Stimulated activated CD4-positive, alpha-beta T cell treated with anti-CD3 and anti-CD28 coated beads, Interleukin-2, amount 100 ng/mL, for 4 hours (primary cell): ENCODE data around the gene HMGXB4.
A peak's percentile ranks its signal among the peaks of the same experiment; 100 is the strongest.

Experiments
- DNase-seq: peaks from one replicate; pipeline ENCODE4 v3.0.0-alpha.2; 2020; ENCODE audit warnings: low read depth

The HMGXB4 gene

DNA sequence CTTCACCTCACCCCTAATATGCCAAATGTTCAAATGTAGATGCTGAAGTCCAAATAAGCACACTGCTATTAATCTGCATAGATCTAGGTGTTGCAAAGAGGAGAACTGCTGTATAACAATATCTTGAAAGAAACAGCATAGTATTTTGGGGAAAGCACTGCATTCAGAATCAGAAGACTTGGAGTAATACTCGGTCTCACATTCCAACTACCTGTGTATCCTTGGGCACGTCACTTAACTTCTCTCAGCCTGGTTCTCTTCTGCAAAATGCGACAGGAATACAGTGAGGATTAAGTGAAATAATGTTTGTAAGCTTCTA lies 332 bp upstream of the HMGXB4 start:
- DNase-seq, result no peak

DNA sequence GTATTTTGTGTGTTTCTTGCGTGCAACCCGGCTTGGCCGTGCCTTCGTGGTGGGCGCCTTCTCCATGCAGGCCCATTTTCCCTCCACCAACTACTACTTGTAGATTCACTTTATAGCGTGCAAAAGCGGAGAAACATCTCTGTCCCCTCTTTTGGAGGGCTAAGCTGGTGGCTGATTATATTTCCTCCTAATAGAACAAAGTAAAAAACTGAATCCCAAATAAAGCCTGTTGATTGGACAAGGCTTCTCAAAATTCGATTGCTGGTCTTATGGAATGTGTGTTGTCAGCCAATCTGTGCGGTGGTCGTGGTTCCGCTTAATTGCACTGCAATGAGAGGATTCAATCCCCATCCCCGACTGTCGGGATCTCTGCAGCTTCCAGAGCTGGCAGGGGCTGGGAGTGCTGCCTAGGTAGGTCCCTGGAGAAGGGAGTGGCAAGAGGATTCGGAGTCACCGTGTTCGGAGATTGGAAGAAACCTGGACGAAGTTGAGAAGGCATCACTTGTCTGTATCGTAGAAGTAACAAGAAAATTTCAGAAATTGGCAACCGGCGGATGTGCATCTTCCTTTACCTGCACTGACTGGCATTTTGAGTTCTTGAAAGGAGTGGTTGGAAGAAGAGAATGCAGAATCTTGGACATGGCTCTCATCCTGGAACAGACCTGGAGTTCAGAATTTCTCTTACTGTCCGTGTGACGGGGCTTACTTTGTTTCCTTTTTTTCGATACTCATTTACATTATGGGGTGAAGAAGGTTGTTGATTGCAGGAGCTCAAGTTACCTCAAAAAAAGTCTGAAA lies 1.1 kb downstream of the HMGXB4 start:
- DNase-seq, result no peak

GRCh38 chr22:35264986-35265385 lies 7.7 kb downstream of the HMGXB4 start:
- DNase-seq, result no peak

- DNase-seq, result no peak
Observed at GRCh38 chr22:35266277-35266676, 9.0 kb downstream of the HMGXB4 start.

- no peak for DNase-seq
Observed at GRCh38 chr22:35269630-35270029, 12.3 kb downstream of the HMGXB4 start.

DNA sequence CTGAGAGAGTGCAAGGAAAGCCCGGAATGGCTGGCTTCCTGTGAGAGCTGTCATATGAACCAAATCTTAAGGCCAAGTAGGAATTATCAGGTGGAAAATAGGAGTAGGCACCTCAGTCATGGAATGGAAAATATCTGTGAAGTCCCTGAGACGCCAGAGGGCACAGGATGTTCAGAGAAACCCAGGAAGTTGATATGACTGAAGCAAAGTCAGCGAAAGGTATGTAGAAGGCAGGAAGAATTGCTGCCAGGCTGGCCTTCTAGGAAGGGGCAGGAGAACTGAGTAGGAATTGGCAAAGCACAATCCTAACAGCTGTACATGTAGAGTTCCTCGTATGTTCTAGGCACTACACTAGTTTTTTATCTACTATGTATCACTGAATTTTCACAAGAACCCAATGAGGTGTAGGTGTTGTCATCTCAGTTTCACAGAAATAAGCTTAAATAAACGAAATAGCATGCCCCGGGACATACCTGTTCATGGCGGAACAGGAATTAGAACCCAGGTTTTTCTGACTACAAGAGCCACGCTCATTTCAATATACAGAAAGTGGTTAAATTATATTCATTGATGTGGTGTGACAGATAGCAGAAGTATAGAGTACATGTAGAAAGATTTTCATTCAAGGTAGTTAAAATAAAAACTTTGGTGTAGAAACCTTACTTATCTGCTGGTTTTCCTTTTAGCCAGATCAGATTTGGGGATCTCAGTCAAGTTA lies 17.0 kb downstream of the HMGXB4 start:
- no peak for DNase-seq

GRCh38 chr22:35275580-35275979 lies 18.3 kb downstream of the HMGXB4 start:
- no peak for DNase-seq

- no peak for DNase-seq
Observed at GRCh38 chr22:35276019-35276418, 18.7 kb downstream of the HMGXB4 start.

DNA sequence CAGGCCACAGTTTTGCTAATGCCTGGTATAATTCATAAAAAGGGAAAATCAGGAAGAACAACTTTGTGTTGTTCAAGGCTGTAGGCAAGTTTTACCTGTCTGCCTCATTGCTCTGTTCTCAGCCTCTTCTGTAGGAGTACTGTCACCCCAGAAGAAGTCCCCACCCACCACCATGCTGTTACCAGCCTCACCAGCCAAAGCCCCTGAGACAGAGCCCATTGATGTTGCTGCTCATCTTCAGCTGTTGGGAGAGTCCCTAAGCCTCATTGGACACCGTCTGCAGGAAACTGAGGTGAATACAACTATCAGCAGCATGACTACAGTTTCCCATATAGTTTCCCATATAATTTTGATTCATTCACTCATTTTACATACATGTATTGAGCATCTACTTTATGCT lies 30.8 kb downstream of the HMGXB4 start:
- no peak for DNase-seq

DNA sequence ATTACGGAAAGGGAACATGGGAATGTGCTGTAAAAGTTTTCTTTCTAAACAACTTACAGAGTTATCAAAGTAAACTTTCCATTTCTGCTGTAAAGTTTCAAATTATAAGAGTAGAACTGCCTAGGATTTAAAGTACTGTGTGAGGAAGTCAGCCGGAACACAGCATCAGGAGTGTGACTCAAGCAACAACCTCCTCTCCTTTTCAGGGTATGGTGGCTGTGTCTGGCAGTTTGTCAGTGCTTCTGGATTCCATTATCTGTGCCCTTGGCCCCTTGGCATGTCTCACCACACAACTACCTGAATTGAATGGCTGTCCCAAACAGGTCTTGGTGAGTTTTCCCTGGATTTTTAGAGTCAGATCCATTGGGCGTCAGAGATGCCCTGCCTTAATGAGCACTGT lies 35.5 kb downstream of the HMGXB4 start:
- DNase-seq, result no peak

GRCh38 chr22:35296051-35296450 lies 38.8 kb downstream of the HMGXB4 start:
- no peak for DNase-seq

DNA sequence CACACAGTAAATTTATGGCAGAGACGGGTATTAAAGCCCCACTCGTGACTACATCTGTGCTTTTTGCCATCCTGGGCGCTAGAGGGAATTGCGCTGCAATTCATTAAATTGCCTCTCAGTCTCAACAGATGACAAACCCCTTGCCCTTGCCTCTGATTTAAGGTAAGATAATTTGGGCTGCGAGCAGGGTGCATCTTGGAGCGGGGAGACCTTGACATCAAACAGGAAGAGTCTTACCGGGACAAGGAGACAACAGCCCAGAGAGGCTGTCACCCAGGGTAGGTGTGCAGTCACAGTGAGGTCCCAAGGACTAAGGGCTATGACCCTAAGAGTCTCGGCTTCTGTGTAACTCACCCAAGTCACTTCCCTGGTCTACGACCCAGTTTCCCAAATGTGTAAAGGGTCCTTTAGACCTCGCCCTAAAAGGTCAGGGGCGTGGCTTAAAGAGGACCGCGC lies 42.0 kb downstream of the HMGXB4 start:
- peak; percentile 16 for DNase-seq

DNA sequence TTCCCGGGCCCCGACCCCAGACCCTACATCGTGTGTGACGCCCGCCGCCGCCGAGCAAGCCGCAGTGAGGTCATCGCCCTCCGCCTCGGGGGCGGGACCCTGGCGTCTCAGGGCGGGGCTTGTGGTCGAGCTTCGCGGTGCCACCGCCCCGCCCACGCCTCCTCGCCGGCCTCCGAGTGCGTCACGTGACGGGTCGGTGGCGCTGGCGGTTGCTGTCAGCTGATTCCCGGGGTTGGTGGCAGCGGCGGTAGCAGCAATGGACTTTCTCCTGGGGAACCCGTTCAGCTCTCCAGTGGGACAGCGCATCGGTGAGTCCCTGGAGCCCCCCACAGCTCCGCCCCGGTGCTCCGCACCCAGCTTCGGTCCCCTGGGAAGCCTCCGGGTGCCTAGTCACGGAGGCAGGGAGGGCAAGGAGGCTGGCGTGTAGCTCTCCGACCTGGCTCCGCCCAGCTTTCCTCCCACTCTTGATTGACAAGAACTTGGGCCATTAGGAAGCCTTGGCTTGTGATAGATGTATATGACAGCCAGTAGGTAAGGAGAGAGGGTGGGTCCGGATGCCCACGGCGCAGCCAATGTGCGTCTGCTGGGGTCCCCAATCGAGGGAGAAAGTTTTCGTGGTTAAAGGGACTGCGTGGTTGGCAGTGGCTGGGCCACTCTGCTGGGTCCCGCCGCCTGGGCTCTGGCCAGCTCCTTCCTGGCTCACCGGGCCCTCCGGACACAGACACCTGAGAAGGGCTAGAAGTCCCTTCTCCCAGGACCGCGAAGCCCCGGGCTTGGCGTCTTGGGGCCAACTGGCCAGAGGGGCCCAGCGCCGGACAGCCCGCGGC lies 42.6 kb downstream of the HMGXB4 start, which contains the start of gene TOM1:
TOM1 (plus strand) TSS at position 222 of the 827 bp plus-strand sequence; CDS start at position 257, 35 bp downstream.
- peak; percentile 95 for DNase-seq

GRCh38 chr22:35301372-35301874 lies 44.1 kb downstream of the HMGXB4 start:
- DNase-seq, result no peak

GRCh38 chr22:35303029-35303624 lies 45.8 kb downstream of the HMGXB4 start:
- no peak for DNase-seq

GRCh38 chr22:35305525-35306070 lies 48.3 kb downstream of the HMGXB4 start:
- DNase-seq, result no peak

- no peak for DNase-seq
Observed at GRCh38 chr22:35306350-35306967, 49.2 kb downstream of the HMGXB4 start.

DNA sequence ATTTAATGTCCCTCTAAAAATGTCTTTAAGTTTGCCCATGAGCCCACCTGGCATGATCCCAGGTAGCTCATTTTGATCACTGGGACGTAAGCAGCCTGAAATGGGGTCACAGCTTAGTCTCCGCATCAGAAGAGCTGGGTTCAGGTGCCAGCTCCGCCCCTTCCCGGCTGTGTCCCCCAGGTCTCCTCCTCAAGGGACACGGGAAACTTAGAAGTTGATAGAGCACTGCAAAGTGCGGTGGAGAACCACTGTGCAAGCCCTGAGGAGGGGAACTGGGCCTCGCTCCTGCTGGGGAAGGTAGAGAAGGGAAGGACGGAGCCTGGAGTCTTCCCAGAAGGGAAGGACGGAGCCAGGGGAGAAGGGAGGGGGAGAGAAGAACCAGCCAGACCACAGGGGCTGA lies 50.1 kb downstream of the HMGXB4 start:
- no peak for DNase-seq

DNA sequence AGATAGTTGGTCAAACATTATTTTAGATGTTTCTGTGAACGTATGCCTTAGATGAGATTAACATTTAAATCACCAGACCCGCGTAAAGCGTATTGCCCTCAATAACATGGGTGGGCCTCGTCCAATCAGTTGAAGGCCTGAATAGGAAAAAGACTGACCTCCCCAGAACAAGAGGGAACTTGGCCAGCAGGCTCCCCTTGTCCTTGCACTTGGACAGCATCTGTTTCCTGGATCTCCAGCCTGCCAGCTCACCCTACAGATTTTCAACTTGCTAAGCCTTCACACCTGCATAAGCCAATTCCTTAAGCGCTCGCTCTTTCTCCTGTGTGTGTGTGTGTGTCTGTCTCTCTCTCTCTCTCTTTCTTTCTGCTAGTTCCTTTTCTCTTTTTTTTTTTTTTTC lies 50.6 kb downstream of the HMGXB4 start:
- DNase-seq, result no peak

DNA sequence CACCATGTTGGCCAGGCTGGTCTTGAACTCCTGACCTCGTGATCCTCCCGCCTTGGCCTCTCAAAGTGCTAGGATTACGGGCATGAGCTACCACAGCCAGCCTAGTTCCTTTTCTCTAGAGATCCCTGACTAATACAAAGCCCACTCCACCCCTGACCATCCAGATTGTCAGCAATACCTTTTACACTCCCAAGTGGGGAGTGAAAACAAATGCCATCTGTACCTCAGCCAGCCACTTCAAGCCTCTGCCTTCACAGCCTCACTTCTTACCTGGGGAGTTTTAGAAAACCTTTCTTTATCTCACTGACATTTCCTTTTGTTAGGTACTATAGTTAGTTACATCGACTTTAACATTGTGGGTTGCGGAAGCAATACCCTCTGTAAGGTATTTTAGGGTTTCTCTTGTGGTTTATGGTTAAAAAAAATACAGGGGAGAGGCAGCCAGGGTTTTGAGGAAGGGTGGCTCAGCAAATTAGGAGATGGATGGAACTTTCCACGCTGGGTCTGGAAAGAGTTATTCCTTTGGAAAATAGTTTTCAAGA lies 51.3 kb downstream of the HMGXB4 start:
- no peak for DNase-seq
